ENCODE data around the gene PRKN.

DNA sequence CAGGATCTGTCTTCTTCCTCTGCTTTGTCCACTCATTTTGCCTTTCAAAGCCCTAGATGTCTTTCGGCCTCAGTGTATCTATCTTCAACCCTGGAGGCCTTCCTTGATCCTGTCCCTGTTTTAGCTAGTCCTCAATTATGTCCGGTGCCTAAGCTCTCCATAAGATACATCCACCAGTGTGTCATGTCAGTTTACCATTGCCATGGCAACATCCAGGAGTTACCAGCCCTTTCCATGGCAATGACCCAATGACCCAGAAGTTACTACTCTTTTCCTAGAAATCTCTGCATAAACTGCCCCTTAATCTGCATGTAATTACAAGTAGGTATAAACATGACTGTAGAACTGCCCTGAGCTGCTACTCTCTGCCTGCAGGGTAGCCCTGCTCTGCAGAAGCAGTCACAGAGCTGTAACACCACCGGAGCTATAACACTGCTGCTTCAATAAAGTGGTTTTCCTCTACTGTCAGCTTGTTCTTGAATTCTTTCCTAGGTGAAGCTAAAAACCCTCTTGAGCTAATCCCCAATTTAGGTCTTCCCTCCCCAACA is 741.6 kb downstream of the PRKN start:
- TF ChIP-seq POLR2A (IDR thresholded peaks at IDR 0.05) = no peak
- TF ChIP-seq, protein P1, sequence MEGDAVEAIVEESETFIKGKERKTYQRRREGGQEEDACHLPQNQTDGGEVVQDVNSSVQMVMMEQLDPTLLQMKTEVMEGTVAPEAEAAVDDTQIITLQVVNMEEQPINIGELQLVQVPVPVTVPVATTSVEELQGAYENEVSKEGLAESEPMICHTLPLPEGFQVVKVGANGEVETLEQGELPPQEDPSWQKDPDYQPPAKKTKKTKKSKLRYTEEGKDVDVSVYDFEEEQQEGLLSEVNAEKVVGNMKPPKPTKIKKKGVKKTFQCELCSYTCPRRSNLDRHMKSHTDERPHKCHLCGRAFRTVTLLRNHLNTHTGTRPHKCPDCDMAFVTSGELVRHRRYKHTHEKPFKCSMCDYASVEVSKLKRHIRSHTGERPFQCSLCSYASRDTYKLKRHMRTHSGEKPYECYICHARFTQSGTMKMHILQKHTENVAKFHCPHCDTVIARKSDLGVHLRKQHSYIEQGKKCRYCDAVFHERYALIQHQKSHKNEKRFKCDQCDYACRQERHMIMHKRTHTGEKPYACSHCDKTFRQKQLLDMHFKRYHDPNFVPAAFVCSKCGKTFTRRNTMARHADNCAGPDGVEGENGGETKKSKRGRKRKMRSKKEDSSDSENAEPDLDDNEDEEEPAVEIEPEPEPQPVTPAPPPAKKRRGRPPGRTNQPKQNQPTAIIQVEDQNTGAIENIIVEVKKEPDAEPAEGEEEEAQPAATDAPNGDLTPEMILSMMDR (IDR thresholded peaks at IDR 0.05) = no peak
